HPDE6-E6E7 (cell line): Measurements from ENCODE around the gene XPO6.
A peak's percentile ranks its signal among the peaks of the same experiment; 100 is the strongest.

Experiments
- DNase-seq: peaks from one replicate; pipeline ENCODE4 v3.0.0; 2011; ENCODE audit warnings: missing footprints; ENCODE audit errors: extremely low spot score

Gene XPO6

DNA sequence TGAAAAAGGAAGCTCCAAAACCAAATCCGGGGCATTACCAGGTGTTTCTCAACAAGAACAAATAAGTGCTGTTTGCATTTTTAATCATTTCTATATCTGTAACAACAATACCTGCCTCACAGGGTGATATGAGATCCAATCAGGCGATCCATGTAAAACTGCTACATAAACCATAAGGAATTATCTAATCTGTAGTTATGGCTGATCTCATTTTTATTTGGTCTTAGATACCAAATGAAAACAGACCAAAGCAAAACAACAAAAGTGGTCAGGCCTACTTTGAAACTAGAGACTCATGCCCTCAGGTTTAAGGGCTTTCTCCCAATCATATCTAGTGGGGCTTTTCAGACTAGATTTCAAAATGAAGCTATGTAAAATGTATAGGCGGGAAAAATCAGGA is 28.3 kb downstream of the XPO6 start:
- DNase-seq = no peak

DNA sequence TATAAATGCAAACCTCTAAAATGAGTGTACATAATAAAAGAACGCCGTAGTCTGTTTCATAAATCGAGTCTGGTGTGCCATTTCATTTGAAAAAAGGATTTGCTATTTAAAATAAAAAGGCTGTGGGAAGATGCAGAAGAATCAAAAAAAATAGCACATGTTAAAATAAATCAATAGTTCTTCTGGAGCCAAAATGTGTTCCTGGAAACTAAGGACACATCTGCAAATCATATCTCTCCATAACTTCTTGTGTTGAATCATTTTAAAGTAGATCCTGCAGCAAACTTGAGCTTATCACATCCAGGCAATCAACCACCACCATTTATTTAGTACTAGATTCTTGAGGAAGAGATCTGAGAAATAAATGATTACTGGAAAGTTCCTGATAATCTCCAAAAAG is 29.0 kb downstream of the XPO6 start:
- no peak for DNase-seq

DNA sequence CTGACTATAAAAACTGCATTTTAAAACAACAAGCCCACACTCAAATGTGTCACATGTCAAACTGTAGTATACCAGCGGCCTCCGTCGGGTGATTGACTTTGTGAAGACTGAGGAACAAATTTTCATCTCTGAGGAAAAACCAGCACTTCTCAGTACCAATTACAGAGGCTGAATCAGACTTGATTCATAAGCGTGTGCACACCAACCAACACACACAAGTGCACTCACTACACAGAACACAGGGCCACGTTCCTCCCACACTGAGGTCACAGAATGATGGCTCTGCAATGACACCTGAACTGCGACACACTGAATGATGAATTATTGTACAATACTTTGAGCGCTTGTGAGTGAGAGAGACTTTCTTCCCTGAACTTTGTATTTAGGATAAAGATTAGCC is 29.6 kb downstream of the XPO6 start:
- DNase-seq = no peak

DNA sequence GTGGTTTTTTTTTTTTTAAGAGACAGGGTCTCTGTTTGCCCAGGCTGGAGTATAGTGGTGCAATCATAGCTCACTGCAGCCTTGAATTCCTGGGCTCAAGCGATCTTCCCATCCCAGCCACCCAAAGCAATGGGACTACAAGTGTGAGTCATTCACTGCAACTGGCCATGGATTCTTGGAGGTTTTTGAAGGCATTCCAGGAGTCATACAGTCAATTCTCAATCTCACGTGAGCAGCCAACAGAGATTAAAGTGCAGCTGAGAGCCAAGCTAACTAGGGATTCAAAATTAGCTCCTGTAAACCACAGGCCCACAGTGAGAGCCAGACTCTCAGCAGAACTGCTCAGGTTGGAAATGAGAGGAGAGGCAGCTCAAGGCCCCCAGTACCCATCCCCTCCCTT is 30.2 kb downstream of the XPO6 start:
- no peak for DNase-seq

DNA sequence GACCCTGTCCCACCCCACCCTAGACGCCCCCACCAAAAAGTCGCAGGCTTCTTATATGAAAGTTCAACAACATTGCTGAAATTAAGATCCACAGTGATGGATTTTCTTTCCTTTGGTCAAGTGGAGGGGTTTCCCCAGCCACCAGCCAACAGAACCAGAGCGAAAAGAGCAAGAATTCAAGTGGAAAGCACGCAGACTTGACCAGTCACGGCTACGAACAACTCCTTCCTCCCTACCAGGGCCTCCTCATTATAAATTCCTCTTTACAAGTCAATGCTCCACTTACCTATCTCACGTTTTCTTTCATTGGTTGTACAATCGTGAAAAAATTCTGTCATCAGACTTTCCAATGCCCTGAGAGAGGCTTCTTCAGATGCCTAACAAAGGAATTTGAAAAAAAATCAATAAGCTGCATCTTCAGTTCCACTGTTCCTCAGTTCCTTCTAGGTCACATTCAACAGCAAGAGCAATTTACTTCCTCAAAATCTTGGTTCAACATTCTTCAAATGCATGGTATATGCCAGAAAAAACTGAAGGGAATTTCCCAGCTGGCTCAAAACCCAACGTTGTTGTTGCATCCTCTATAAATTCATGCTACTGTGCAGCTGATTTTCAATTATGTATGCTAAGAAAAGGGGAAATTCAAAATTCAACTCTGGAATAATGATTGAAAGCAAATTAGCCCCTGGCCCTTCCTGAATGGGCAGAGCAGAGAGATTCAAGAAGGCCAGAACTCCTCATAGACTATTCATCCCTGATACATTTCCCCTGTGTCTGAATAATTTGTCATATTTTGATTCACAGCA is 30.9 kb downstream of the XPO6 start:
- DNase-seq = no peak

DNA sequence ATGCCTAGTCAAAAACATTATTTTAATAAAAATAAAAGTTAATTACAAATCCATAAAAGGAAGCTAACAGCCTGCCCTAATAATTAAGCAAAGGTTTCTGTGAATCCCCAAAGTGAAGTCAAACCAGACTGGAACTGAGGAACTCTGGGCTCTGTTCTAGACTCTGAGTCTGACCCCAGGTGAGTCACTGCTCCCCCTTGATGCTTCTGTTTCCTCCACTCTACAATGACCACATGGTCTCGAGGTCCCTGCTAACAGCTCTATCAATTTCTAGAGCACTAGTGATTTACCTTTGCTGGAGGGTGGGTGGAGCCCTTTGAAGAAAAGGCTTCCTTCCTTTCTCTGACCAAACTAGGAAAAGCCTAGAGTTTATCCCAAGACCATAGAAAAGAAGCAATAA is 32.4 kb downstream of the XPO6 start:
- no peak for DNase-seq

DNA sequence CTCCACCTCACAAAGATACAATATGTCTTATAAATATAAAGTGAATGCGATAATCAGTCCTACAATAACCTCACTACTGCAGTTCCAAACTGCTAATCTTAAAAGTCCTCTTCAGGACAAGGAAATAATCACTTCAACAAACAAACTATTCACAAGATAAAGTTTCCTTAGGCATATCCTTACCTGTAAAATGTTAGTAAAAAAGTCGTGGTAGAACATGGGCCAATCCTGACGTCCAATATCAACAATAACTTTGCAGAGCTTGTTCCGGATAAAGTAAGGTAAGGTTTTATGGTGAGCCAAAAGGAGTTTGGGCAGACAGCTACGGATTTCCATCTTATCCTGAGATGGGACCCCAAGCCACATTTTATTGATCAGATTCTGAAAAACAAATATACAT is 36.0 kb downstream of the XPO6 start:
- DNase-seq = no peak

DNA sequence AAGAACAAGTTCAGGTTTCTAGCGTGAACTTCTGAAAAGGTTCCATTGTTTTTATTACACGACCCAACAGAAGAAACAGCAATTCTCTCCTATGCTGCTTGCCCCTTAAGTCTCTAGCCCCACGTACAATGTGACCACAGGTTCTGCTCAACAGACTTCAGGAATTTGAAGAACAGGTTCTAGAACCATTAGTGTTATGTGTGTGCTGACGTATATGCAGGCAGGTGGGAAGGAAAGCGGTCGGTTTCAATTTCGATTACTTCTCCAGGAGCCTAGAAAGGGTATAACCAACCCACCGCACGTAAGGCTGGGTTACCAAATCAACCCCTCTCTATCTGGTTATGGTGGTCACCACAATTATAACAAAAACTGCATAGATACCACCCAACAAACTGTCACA is 39.4 kb downstream of the XPO6 start:
- DNase-seq = no peak

DNA sequence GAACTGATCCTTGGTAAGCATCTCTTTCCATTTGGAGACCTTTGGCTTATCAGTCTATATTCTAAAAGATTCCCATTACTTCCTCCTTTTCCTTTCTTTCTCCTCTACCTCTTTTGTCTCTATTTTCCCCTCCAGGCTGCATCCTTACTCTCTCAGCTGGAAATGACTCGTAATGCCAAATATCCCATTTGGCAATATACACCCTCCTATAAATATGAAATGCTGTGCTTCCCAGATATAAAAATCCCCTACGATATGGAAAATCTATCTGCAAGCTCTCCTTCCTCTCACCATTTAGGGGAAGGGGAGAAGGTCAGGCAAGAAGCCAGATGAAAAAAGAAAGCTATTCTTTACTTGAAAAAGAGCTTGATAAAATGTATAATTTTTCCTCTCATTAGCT is 39.9 kb downstream of the XPO6 start:
- no peak for DNase-seq

DNA sequence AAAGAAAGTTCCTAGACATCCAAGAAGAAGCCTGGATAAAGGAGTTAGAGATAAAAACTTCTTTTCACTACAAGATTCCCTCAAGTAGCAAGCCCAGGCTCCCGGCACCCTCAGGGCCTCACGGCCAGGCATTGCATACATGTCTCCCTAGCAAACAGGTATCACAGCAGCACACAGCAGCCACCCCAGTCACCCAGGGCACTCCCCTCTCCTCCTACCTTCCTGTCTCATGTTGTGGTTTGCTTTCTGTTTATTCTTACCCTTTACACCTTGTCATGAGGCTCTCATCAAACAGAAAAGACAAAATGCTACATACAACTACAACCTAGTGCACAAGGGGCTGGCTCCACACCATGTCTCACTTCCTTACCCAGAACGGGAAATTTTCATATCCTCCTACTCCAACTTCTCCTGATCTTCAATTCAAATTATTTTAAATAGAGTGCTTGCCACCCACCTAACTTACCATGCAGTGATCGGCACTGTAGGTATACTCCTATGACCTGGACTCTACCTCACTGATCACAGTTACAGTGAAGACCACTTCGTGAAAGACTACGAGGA is 42.7 kb downstream of the XPO6 start:
- DNase-seq = no peak

DNA sequence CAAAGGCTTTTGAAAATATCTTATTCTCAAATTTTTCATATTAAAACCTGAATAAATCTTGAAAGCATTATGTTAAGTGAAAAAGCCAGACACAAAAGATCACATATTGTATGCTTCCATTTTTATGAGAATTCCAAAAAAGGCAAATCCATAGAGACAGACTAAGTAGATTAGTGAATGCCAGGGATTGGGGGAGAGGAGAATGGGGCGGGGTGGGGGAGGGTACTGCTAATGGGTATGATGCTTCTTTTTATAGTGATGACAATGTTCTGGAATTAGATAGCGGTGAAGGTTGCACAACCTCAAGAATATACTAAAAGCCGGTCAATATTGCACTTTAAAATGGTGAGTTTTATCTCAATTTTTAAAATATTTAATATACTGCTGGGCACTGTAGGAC is 44.0 kb downstream of the XPO6 start:
- no peak for DNase-seq

DNA sequence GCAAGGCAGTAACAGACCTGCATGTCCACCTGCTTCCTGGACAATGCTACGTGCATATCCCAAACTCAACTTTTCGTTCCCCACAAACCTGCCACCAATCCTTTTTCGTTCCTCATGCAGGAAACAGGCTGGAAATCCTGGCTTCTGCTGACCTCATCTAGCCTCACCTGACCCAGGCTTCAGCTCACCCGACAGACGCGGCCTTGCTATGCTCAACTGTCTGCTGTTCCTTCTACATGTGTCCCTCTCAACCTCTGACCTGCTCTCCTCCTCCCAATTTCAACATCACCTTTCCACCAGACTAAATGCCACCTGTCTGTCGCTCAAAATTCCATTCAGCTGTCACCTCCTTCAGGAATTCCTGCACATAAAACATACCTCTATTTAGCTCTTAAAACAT is 44.5 kb downstream of the XPO6 start:
- peak; percentile 49 for DNase-seq

DNA sequence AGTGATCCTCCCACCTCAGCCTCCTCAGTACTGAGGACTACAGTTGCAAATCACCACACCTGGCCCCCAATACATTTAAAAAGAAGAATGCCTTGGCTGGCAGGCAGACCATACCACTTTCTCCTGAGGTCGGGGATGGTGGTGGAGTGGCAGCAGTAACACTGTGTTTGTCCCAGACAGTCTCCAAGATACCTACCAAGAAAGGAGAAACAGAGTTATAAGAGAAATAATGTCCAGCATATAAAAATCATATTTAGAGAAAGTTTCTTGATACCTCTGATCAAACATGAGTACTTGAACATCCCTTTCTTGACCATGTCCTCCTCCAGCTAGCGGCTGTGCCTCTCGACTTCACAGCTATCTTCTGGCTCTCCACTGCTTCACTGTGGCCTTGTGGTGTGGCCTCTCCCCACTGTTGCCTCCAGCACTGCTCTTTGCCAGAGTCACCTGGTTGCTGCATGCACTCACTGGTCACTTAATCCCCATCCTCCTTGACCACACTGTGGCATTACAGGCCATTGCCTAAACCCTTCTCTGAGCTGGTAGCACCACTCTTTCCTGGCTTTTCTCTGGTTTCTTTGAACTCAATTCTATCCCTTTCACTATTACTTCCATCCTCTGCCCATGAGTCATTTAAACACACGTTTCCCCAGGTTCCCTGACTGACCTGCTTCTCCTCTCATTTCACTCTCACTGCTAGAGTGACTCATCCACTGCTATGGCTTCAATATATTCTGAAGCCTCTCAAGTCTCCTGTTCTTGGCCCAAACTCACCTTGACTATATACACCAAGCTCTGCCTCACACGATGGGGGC is 45.2 kb downstream of the XPO6 start:
- peak; percentile 86 for DNase-seq

DNA sequence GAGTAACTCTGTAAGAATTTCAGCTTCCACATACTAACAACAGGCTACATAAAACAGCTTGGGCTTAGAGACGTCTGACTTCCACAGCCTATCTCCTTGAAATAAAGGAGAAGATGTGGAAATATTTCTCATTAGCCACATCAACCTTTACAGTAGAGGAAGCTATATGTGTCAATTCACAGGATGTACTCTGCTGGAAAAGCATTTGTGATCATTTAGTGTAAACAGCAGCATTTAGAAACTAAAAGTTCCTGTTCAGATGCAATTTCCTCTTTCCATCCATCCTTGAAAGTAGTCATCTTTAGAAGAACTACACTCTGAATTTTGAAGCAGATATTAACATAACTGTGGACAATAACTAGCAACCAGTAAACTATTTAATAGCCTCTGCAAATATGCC is 46.2 kb downstream of the XPO6 start:
- DNase-seq = no peak

DNA sequence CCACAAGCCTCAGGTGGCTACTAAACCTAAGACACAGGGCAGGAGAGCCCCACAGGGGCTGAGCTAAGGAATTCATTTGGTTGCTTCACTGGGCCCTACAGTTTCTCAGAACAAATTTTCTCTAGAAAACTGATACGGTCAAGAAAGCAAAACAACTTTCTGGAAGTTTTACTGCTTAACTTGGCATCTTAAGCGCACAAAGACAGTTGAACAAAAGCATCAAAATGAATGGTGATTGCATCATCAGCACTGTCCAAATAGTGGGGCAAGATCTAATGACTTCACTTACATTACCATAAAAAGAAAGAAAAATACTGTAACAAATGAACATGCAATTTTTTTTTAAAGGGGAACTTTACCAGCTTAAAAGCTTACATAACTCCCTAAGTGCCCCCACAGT is 47.6 kb downstream of the XPO6 start:
- DNase-seq = no peak

DNA sequence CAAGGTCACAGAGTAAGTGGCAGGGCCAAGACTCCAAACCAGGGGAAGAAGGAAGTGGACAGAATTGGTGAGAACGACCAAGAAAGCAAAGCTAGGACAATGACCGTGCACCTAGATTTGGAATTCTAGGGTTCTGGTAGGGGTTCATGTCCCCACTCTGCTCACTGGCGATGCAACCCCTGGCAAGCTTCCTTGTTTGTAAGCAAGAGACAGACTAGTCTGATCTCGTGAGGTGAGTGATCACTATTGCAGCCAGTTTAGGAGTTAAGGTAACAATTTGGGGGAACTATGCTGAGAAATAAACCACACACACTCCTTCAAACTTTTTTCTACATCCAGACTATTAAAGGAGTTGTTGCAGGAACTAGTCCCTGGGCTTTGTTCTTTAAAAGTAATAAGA is 48.1 kb downstream of the XPO6 start:
- DNase-seq = no peak

DNA sequence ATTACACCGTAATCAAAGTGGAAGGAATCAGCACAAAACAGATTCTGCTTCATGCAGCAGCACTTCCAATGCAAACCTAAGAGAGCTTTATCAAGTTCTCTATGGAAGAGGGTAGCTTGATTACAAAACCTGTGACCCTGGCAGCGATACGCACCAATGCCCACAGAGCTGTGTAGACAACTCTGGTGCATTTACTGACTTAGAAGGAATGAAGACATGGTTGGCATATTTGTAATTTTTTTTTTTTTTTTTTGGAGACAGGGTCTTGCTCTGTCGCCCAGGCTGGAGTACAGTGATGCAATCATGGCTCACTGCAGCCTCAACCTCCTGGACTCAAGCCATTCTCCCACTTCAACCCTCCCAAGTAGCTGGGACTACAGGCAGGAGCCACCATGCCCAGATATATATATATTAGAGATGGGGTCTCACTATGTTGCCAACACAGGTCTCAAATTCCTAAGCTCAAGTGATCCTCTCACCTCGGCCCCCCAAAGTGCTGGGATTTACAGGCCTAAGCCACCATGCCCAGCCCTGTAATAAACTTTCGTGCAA is 49.4 kb downstream of the XPO6 start:
- no peak for DNase-seq

DNA sequence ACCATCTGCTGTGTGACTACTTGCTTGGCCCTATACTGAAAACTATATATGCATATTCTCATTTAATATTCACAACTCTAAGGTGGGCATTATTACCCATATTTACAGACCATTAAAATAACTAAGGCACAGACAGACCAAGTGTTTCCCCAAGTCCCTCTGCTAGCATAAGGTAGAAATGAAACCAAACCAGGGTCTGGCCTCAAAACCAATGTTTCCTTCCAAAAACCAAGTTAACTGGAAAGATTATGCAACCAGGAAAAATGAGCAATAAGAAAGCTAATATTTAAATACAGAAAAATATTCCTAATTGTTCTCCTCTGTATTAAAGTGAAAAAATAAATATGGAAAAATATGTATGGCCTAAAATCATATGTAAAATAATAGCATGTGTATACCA is 50.1 kb downstream of the XPO6 start:
- DNase-seq = no peak

DNA sequence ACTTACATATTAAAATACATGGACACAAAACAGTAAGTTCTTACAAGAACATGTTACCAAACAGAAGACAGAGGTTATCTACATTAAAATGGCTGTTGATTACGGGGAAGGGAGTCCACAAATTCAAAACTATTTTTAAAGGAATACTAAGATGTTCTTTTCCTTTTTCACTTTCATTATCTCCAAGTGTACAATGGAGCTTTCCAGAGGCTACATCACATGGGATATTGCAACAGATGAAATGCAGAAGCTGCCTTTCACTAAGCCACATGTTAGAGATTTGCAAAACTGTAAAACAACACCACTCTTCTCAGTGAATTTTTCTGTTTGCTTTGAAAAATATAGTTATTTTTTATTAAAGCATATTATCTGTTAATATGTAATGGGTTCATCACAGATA is 53.6 kb downstream of the XPO6 start:
- no peak for DNase-seq

DNA sequence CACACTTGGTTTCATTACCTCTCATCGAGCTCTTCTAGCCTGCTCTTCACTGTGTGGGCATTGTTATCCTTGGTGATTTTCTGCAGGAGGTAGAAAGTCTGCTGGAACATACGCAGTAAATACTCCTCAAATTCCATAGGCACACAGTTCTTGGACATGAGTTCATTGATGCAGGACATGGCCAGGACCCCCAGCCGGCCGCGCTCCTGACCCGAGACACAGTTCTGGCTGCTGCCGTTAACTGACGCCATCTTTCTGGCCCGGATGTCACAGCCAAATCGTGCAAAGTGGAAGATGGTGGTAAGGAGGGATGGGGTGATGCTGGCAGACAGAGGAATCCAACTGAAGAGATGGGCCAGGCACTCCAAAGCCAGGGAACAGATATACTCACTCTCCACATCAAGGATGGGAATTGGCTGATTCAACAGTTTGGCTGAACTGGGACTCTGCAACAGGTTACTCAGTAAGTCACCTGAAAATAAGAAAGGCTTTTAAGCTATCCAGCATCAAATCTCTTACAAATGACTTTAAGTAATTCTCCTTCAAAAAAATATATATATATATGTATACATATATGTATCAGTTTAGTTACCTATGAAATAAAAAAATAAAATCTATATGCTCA is 55.6 kb downstream of the XPO6 start:
- DNase-seq = no peak

DNA sequence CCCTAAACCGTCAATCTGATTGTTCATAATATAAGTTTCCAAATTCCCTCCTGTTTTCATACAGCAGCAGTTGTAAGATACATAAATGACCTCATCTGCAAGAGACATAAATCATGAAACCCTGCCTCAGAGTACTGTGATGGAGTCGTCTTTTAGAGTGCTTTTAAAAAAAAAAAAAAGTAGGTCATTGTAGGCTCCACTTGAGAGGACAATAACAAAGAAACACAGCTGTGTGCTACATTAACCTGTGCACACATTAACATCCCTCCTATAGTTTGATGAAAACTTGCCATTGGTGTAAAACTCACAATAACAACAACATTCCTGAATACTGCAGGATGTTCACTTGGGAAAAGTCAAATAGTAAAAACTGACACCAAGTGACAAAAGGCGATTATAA is 56.5 kb downstream of the XPO6 start:
- no peak for DNase-seq

DNA sequence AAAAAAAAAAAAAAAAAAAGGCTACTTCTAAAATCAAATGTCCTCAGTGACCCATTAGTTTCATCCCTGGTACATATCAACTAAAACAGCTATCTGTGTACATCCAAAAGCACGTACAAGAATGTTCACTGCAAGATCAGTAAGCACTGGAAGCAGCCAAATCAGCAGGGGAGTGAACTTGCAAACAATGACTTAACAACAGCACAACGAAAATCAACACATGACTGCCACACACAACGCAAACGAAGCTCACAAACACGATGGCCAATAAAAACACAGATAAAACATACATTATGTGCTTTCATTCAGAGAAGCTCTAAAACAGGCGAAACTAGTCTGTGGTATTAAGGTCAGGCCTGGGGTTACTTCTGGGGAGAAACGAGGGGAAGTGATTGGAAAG is 60.6 kb downstream of the XPO6 start:
- no peak for DNase-seq
